SK-N-SH treated with all-trans-retinoic acid at 6 μM for 48 hours (cell line): ENCODE results near the gene CD22.

Source experiments
- ATAC-seq: fragments of 200-7000 bp; cut with Tn5 transposase; 3 replicates; pipeline ENCODE4 v1.9.1; 2020; ENCODE audit warnings: mild to moderate bottlenecking, moderate library complexity
- ARNTL ChIP-seq: fragments of 450-650 bp; formaldehyde crosslinking; IDR thresholded peaks from 2 replicates; pipeline ENCODE4 v1.5.0; 2020; ENCODE audit warnings: low read depth, mild to moderate bottlenecking, moderate library complexity, borderline replicate concordance
- CSDC2 ChIP-seq: fragments of 250-450 bp; sonication (Bioruptor Pico); IDR thresholded peaks from 2 replicates; pipeline ENCODE4 v1.5.0; 2020; ENCODE audit warnings: mild to moderate bottlenecking, moderate library complexity
- ESRRG ChIP-seq: fragments of 250-450 bp; sonication (Bioruptor Pico); IDR thresholded peaks from 2 replicates; pipeline ENCODE4 v1.6.1; 2021; ENCODE audit warnings: mild to moderate bottlenecking
- GLIS3 ChIP-seq: fragments of 250-450 bp; sonication (Bioruptor Pico); IDR thresholded peaks from 2 replicates; pipeline ENCODE4 v1.5.0; 2020; ENCODE audit warnings: mild to moderate bottlenecking, moderate library complexity
- ISL1 ChIP-seq: fragments of 250-450 bp; sonication (Bioruptor Pico); IDR thresholded peaks from 2 replicates; pipeline ENCODE4 v2.1.2; 2022; ENCODE audit warnings: mild to moderate bottlenecking, moderate library complexity
- OSR1 ChIP-seq: fragments of 250-450 bp; sonication (Bioruptor Pico); IDR thresholded peaks from 2 replicates; pipeline ENCODE4 v1.8.0; 2022; ENCODE audit warnings: moderate library complexity, mild to moderate bottlenecking, inconsistent platforms
- PPARA ChIP-seq: fragments of 250-450 bp; sonication (Bioruptor Pico); IDR thresholded peaks from 2 replicates; pipeline ENCODE4 v1.5.0; 2020; ENCODE audit warnings: mild to moderate bottlenecking, borderline replicate concordance
- RARB ChIP-seq: fragments of 250-450 bp; sonication (Bioruptor Pico); IDR thresholded peaks from 2 replicates; pipeline ENCODE4 v1.8.0; 2021; ENCODE audit warnings: mild to moderate bottlenecking, moderate library complexity
- TCF4 ChIP-seq: fragments of 250-450 bp; sonication (Bioruptor Pico); IDR thresholded peaks from 2 replicates; pipeline ENCODE4 v1.8.0; 2021; ENCODE audit warnings: mild to moderate bottlenecking, moderate library complexity, borderline replicate concordance
- TOX ChIP-seq: fragments of 250-450 bp; sonication (Bioruptor Pico); IDR thresholded peaks from 2 replicates; pipeline ENCODE4 v1.8.0; 2021; ENCODE audit warnings: mild to moderate bottlenecking, moderate library complexity, borderline replicate concordance
- ZC3H10 ChIP-seq: fragments of 250-450 bp; sonication (Bioruptor Pico); IDR thresholded peaks from 2 replicates; pipeline ENCODE4 v1.5.1; 2021; ENCODE audit warnings: mild to moderate bottlenecking, moderate library complexity
- ZFP30 ChIP-seq: fragments of 450-650 bp; formaldehyde crosslinking; IDR thresholded peaks from 2 replicates; pipeline ENCODE4 v1.5.0; 2022; ENCODE audit warnings: mild to moderate bottlenecking, moderate library complexity
- ZNF565 ChIP-seq: fragments of 450-650 bp; formaldehyde crosslinking; conservative IDR thresholded peaks from 2 replicates; pipeline ENCODE4 v1.5.0; 2020; ENCODE audit warnings: low read depth, mild to moderate bottlenecking, moderate library complexity
- ZNF70 ChIP-seq: fragments of 450-650 bp; formaldehyde crosslinking; IDR thresholded peaks from 2 replicates; pipeline ENCODE4 v1.5.0; 2020; ENCODE audit warnings: mild to moderate bottlenecking, moderate library complexity
- ZNF8 ChIP-seq: fragments of 450-650 bp; formaldehyde crosslinking; IDR thresholded peaks from 2 replicates; pipeline ENCODE4 v1.5.0; 2020; ENCODE audit warnings: mild to moderate bottlenecking, moderate library complexity
- TF ChIP-seq, protein P1 (sequence below): fragments of 250-450 bp; sonication (Bioruptor Pico); IDR thresholded peaks from 2 replicates; pipeline ENCODE4 v1.5.1; 2020; ENCODE audit warnings: low read depth, mild to moderate bottlenecking, moderate library complexity
- TF ChIP-seq, protein P2 (sequence below): fragments of 250-450 bp; sonication (Bioruptor Pico); IDR thresholded peaks from 2 replicates; pipeline ENCODE4 v1.5.0; 2020; ENCODE audit warnings: mild to moderate bottlenecking, moderate library complexity
- TF ChIP-seq, protein P3 (sequence below): fragments of 250-450 bp; sonication (Bioruptor Pico); IDR thresholded peaks from 2 replicates; pipeline ENCODE4 v1.5.1; 2021; ENCODE audit warnings: mild to moderate bottlenecking, moderate library complexity
- TF ChIP-seq, protein P4 (sequence below): fragments of 250-450 bp; sonication (Bioruptor Pico); IDR thresholded peaks from 2 replicates; pipeline ENCODE4 v1.8.0; 2020; ENCODE audit warnings: mild to moderate bottlenecking, moderate library complexity, borderline replicate concordance

The CD22 gene

DNA sequence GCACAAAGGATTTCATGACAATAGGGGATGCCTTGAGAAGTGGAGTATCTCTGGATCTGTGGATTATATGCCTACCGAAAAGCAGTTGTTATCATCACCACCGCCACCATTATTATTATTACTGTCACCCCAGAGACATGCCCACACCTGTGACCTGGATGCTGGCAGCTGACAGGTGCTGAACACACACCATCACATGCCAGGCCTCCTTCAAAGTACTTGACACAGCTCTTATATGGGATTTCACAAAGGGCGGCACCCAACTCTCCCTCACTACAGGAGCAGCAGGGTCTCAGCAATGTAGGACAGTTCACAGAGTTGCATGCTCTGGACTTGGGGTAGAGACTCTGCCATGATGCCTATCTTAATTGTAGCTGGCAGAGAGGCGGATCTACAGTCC lies 36.3 kb downstream of the CD22 start (continued):
- TF ChIP-seq ZC3H10 (CRISPR knock-in tag) (no peak), ZFP30 (no peak), PPARA (CRISPR knock-in tag) (no peak), ARNTL (CRISPR knock-in tag) (no peak)

DNA sequence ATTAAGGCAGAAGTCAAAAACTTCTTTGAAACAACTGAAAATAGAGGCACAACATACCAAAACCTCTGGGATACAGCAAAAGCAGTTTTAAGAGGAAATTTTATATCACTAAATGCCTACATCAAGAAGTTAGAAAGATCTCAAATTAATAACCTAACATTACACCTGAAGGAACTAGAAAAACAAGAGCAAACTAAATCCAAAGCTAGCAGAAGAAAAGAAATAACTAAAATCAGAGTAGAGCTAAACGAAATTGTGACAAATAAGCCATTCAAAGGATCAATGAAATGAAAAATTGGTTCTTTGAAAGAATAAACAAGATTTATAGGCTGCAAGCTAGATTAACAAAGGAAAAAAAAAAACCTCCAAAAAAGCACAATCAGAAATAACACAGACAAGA lies 39.4 kb downstream of the CD22 start:
- TF ChIP-seq ESRRG (CRISPR knock-in tag) (no peak), ISL1 (CRISPR knock-in tag) (no peak), RARB (CRISPR knock-in tag) (no peak), ZNF70 (CRISPR knock-in tag) (no peak), PPARA (CRISPR knock-in tag) (no peak), GLIS3 (CRISPR knock-in tag) (no peak), ZFP30 (no peak), ZNF8 (CRISPR knock-in tag) (no peak)
- TF ChIP-seq, protein P1, sequence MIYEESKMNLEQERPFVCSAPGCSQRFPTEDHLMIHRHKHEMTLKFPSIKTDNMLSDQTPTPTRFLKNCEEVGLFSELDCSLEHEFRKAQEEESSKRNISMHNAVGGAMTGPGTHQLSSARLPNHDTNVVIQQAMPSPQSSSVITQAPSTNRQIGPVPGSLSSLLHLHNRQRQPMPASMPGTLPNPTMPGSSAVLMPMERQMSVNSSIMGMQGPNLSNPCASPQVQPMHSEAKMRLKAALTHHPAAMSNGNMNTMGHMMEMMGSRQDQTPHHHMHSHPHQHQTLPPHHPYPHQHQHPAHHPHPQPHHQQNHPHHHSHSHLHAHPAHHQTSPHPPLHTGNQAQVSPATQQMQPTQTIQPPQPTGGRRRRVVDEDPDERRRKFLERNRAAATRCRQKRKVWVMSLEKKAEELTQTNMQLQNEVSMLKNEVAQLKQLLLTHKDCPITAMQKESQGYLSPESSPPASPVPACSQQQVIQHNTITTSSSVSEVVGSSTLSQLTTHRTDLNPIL, result no peak
- TF ChIP-seq, protein P2, sequence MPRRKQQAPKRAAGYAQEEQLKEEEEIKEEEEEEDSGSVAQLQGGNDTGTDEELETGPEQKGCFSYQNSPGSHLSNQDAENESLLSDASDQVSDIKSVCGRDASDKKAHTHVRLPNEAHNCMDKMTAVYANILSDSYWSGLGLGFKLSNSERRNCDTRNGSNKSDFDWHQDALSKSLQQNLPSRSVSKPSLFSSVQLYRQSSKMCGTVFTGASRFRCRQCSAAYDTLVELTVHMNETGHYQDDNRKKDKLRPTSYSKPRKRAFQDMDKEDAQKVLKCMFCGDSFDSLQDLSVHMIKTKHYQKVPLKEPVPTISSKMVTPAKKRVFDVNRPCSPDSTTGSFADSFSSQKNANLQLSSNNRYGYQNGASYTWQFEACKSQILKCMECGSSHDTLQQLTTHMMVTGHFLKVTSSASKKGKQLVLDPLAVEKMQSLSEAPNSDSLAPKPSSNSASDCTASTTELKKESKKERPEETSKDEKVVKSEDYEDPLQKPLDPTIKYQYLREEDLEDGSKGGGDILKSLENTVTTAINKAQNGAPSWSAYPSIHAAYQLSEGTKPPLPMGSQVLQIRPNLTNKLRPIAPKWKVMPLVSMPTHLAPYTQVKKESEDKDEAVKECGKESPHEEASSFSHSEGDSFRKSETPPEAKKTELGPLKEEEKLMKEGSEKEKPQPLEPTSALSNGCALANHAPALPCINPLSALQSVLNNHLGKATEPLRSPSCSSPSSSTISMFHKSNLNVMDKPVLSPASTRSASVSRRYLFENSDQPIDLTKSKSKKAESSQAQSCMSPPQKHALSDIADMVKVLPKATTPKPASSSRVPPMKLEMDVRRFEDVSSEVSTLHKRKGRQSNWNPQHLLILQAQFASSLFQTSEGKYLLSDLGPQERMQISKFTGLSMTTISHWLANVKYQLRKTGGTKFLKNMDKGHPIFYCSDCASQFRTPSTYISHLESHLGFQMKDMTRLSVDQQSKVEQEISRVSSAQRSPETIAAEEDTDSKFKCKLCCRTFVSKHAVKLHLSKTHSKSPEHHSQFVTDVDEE (CRISPR knock-in tag), result no peak
- TF ChIP-seq, protein P3, sequence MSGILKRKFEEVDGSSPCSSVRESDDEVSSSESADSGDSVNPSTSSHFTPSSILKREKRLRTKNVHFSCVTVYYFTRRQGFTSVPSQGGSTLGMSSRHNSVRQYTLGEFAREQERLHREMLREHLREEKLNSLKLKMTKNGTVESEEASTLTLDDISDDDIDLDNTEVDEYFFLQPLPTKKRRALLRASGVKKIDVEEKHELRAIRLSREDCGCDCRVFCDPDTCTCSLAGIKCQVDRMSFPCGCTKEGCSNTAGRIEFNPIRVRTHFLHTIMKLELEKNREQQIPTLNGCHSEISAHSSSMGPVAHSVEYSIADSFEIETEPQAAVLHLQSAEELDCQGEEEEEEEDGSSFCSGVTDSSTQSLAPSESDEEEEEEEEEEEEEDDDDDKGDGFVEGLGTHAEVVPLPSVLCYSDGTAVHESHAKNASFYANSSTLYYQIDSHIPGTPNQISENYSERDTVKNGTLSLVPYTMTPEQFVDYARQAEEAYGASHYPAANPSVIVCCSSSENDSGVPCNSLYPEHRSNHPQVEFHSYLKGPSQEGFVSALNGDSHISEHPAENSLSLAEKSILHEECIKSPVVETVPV (CRISPR knock-in tag), result no peak
- TF ChIP-seq, protein P4, sequence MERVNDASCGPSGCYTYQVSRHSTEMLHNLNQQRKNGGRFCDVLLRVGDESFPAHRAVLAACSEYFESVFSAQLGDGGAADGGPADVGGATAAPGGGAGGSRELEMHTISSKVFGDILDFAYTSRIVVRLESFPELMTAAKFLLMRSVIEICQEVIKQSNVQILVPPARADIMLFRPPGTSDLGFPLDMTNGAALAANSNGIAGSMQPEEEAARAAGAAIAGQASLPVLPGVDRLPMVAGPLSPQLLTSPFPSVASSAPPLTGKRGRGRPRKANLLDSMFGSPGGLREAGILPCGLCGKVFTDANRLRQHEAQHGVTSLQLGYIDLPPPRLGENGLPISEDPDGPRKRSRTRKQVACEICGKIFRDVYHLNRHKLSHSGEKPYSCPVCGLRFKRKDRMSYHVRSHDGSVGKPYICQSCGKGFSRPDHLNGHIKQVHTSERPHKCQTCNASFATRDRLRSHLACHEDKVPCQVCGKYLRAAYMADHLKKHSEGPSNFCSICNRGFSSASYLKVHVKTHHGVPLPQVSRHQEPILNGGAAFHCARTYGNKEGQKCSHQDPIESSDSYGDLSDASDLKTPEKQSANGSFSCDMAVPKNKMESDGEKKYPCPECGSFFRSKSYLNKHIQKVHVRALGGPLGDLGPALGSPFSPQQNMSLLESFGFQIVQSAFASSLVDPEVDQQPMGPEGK (CRISPR knock-in tag), result no peak
- no peak for ATAC-seq

DNA sequence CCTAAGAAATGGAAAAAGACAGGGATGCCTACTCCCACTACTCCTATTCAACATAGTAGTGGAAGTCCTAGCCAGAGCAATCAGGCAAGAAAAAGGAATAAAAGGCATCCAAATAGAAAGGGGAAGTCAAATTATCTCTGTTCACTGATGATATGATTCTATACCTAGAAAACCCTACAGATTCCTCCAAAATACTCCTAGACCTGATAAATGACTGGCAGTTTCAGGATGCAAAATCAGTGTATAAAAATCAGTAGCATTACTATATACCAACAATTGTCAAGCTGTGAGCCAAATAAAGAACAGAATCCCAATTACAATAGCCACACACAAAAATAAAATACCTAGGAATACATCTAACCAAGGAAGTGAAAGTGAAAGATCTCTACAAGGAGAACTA lies 40.5 kb downstream of the CD22 start:
- TF ChIP-seq CSDC2, result no peak

DNA sequence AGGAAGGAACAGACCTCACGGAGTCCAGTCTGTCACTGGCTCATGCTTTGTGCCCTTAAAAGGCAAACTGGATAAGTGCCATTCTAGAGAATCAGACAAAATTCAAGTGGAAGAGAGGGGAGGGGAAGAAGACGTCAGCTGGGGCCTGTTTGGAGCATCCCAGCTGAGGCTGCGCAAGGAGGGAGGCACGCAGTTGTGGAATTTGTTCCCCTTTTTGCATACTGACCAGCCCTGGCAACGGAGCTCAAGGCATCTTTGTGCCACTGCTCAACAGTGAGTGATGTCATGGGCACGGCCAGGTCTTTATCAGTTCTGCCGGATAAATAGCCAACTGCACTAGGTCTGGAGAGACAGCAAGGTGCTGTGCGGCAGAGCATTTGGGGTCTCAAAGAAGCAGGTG lies 41.7 kb downstream of the CD22 start, which contains the start of gene GPR42:
Gene GPR42 (plus strand): TSS at position 347 of the 400 bp plus-strand sequence. CDS start 292 bp downstream, outside the sequence.
- TF ChIP-seq OSR1 (CRISPR knock-in tag), result no peak
- no peak for TF ChIP-seq TOX (CRISPR knock-in tag)
- no peak for TF ChIP-seq ZNF8 (CRISPR knock-in tag)
- TF ChIP-seq, protein P3 (CRISPR knock-in tag), result no peak
- no peak for TF ChIP-seq TCF4 (CRISPR knock-in tag)
- no peak for TF ChIP-seq ESRRG (CRISPR knock-in tag)
- TF ChIP-seq ZNF565 (CRISPR knock-in tag), result no peak
- ATAC-seq, result no peak

More for the DNA sequence above, 40.5 kb downstream of the CD22 start:
- no peak for ATAC-seq
